GM21825 (cell line): ENCODE data around the gene HDAC4.

Source experiments
- ATAC-seq: cut with Tn5 transposase; IDR thresholded peaks from one replicate; pipeline ENCODE4 v1.9.1; 2021; ENCODE audit warnings: mild to moderate bottlenecking, moderate library complexity; ENCODE audit not compliant: unreplicated experiment

The HDAC4 gene

DNA sequence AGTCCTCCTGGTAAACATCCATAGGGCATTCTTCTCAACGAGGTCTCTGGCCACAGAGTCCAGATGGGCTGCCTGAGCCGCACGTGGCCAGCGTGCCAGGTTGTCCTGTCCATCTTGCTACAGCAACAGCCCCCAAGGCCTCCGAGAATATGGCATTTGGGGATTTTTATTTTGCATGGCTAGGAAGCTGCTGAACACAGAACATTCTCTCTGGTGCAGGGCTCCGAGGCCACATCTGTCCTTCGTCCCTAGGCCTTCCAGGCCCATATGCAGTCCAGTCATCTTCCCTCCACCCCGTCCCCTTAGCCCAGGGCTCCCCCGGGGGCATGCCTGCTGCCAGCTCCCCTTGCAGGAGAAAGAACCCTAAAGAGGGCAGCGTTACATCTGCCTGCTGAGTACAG lies 2.3 kb downstream of the HDAC4 start:
- no peak for ATAC-seq

DNA sequence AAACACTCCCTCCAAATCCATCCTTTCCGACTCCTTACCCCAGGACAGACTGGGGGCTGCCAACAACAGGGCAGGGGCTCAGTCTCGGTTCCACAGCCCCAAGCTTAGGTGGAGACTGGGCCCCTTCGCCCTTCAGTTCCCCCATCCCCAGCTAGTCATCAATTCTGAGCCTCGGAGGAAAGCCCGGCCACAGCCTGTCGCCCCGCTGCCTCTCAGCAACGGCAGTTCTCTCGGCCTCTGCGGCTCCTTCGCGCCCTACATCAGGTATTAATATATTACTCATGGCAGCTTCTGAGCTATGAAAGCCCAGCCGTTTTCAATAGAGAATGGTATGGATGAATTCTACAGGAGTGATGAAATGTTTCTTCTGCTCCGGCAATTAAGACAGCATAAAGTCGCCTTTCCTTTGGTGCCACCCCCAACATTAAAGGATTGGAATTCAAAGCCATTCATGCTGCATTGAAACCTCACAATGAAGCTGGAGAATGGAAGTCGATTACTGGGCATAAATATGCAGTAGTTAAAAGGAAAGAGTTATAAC lies 2.8 kb downstream of the HDAC4 start:
- no peak for ATAC-seq

DNA sequence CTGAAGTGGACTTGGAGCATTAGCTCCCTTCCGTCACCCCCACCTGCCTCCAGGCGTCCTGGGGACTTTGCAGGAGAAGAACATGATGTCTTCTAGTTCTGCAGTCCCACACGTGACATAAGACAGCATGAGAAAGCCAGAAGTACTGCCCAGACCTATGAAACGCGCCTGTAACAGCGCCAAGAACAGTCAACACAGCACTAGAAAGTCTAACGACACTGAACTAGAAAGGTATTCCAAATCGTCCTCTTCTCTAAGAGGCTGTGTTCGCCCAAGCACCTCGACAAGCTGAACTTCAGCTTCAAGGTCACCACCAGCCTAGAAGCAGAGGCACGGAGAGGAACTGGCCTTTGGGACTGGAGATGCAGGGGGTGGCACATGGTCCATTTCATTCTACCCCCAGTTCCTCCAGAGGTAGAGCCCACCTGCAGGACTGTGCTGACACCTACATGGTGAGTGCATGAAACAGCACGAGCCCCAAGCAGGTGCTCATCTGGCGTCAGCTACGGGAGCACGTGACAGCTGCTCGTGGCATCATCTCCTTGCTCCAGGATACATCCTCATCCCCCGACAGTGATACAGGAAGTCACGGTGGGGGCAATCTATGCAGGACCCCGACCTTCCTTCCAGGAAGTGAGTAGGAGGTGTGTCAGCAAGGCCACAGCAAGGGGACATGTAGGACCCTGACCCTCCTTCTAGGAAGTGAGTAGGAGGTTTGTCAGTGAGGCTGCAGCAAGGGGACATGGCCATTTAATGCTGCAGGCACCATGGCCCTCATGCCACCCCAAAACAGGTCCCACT lies 3.7 kb downstream of the HDAC4 start:
- no peak for ATAC-seq

DNA sequence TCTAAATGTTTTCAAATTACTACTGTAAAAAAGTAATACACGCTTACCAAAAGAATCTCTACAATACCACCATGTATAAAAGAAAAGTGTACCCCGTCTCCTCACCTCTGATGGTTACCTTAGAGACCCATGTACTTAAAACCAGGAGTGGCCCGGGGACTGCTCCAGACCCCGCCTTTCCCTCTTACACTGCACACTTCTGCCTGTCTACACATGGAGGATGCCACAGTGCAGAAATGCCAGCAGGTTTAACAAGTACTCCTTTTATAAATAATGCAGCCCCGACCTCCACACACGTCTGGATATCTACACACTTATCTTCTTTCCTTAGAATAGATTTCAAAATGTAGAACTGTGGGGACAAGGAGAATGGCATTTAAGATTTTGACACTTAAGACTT lies 5.3 kb downstream of the HDAC4 start:
- ATAC-seq = no peak

DNA sequence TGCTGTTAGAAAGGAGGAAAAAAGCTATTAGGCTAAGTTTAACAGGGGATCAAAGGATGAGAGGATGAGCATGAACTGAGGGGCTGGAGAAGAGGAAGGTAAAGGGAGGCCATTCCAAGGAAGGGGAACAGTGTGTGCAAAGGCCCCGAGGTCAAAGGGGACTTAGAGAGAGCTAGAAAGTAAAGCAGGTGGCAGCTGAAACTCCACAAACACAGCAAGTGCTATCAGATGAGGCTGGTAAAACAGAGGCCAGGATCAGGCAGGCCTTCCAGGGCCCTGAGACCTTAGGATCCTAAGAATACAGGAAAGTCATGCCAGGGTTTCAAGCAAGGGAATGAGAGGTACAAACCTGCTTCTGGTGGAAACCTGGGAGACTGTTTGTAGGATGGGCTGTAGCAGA lies 5.8 kb downstream of the HDAC4 start:
- no peak for ATAC-seq

DNA sequence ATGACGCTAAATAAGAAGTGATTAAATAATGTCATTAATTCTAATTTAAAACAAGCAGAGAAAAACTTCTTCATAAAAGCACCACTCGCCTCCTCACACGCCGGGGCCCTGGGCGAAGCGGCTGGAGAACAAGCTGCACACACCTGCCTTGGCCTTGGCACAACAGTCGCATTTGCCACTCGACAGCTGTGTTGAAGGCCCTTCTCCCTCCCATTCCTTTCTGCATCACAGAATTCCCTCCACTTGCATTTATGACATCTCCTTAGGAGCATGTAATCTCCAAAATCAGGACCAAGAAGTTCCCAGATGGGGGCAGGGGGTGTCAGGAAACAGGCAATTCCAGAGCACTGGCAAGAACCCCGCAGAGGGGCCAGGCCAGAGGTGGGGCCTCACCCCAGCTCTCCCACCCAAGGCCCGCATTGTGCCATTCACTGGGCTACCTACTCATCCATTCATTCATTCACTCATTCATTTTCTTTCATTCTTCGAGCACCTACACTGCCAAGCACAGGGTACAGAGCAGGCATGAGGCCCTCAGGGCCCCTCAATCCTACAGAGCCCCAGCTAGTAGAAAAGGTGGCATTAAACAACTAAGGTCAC lies 6.4 kb downstream of the HDAC4 start:
- no peak for ATAC-seq

DNA sequence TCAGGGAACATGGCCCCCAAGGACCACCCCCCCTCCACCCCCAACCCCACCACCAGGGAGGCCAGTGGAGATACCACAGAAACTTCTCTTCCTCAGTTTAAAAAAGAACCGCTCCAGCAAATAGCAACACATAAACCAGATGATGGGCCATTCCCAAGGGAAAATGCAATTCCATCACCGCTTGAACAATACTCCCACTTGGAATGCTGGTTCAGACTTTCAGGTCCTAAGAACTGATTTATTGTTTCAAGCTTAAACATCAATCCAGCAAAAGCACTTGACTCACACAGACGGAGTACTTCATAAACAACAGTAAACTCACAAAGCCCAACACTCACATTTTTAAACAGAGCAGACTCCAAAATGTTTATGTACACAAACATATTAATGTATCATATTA lies 6.9 kb downstream of the HDAC4 start:
- no peak for ATAC-seq

DNA sequence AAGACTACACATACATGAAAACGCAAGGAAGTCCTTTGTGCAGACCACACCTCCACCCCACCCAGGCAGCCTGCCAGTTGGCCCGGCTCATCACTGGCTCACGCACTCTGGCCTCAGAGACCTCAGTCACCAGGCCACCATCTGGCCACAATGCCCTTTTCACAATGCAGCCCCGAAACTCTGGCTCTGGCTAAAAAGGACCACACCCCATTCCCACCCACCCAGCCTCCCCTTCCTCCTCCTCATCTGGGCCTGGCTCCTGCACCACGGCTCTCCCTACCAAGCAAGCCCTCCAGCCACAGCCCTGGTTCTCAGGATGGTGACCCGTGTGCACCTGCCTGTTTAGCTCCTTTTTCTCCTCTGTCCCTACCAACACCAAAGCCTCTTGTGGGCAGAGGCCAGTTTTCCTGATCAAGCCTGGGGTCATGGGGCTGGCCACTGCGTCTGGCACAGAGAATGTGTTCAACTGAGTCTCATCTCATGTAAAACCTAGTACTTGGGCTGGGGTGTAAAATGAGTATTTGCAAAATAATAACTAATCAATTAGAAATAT lies 7.4 kb downstream of the HDAC4 start:
- ATAC-seq = no peak

DNA sequence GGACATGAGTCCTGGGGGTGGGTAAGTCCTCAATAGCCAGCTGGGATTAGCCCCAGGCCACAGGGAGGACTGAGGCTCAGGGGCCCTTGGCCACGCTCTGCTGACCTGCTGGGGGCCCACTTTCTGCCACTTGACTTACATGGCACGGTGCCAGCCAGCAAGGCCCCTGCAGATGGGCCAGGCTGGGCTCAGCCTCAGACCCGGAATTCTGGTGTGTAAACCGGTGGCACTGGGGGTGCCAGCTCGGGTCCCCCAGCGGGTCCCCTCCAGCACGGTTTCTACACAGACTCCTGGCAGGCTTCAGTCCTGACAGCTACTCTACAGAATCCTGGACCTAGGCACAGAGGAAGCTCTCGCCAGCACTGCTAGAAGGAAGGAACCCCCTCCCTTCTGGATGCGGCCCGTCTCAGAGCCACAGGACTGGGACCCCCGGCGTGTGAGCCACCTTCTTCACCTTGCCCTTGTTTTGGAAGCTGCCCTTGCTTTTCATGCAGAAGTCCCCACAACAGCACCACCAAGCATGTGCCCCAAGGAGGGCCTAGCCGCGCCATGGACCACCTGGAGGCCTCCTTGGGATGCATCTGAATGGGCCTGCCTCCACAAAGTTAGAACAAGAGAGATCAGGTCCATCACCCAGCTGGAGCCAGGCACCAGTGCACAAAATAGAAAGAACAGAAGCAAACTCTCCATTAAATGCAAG lies 8.0 kb downstream of the HDAC4 start:
- ATAC-seq = no peak

DNA sequence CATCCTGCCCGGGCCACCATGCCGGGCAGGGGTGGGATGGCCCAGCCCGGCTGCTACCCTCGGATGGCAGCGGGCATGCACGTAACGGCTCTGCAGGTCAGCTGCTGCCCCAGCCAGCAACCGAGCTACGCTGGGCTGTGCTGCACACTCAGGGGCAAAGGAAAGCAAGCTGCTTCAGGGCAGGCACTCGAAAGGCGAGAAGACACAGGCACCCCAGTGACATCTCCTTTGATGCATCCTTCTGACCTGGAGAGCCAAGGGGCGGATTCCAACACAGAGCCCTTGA lies 8.8 kb downstream of the HDAC4 start:
- no peak for ATAC-seq

DNA sequence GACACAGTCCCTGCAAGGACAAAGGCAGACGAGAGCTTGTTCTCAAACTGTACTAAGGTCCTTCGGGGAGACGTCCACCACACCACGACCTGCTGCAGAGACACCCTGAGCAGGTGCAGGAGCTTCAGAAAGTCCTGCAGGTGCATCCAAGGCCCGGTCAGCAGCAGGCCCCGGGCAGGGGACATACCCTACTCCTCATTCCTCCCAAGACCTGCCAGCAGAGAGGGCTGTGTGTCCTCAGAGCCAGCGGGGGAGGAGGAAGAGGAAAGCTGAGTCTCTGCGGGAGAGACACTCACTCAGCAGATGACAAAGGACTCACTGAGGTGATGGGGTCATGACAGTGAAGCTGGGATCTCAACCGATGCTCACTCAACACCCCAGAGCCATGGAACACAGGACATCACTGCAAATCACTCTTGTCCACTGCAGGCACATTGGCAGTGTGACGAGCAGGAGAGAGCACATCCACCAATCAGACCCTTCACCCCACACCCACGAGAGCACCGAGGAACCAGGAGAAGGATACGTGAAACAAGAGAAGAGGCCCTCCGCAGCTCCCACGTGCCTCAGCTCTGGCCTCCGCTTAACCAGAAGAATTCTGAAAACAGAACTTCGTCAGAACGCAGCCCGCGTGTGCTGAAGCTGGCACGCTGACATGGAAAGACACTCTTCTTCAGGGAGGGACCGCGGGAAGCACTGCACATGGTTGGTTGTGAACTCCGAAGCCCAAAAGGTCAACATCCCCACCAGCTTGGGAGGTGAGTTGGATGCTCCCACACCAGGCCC lies 9.3 kb downstream of the HDAC4 start:
- no peak for ATAC-seq

DNA sequence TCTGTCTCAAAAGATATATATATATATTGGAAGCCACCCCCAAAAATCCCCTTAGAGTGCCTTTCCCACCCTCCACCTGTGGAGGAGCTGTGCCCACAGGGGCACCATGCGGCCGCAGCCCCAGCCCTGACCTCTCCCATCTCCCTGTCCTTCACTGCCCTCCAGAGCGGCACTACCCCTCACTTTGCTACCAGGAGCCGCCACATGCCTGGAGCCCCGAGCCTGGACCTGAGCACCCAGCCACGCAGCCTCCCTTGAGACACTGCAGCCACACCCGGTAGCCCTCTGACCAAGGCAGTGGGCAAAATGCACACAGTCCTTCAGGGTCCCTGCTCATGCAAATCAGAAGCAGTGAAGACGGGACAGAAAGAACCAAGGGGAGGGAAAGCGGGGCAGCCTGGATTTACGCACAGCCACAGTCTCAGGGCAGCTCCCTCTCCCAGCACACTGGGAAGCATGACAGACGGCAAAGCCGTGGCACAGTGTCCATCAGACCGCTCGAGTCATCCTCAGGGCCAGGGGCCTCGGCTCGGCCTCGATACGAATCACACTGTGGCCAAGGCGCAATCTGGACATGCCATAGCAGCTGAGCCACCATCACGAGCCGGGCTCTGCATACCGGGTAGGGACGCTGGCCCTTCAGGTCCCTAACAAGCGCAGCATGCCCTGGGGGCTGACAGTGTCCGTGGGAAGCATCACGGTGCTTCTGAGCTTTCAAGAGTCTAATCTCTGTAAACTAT lies 10.1 kb downstream of the HDAC4 start:
- no peak for ATAC-seq

DNA sequence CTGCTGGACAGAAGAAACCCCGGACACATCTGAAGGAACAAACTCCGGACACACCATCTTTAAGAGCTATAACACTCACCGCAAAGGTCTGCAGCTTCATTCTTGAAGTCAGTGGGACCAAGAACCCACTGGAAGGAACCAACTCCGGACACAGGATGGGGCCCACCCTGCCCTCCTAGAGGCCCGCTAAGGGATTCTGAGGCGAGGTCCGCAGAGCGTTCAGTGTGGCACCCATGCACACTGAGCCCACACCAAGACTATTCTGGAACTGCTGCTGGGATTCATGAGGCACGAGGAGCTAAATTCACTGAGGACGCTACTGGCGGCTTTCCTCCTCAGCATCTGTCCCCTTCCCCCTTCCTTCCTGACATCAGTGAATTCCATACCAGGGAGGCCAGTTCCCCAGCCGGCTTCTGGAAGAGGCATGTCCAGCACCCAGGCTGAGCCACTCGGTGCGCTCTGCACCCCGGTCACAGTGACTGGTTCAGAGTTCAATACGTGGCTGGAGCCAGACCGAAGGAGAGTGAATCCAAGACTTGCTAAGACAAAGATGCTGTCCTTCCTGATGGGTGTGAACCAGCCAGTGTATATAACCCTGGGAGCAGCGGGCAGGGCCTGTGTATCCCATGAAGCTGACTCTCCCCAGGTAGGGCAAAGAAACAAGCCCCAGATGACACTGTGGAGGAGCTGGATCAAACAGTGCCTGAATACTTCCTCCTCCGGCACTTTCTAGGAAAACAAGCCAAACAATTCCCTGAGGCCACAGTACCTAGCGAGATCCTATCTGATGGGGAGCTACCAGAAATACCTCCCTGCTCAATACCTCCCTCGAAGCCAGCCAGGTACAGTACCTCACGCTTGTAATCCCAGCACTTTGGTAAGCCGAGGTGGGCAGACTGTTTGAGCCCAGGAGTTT lies 11.1 kb downstream of the HDAC4 start:
- ATAC-seq = no peak

DNA sequence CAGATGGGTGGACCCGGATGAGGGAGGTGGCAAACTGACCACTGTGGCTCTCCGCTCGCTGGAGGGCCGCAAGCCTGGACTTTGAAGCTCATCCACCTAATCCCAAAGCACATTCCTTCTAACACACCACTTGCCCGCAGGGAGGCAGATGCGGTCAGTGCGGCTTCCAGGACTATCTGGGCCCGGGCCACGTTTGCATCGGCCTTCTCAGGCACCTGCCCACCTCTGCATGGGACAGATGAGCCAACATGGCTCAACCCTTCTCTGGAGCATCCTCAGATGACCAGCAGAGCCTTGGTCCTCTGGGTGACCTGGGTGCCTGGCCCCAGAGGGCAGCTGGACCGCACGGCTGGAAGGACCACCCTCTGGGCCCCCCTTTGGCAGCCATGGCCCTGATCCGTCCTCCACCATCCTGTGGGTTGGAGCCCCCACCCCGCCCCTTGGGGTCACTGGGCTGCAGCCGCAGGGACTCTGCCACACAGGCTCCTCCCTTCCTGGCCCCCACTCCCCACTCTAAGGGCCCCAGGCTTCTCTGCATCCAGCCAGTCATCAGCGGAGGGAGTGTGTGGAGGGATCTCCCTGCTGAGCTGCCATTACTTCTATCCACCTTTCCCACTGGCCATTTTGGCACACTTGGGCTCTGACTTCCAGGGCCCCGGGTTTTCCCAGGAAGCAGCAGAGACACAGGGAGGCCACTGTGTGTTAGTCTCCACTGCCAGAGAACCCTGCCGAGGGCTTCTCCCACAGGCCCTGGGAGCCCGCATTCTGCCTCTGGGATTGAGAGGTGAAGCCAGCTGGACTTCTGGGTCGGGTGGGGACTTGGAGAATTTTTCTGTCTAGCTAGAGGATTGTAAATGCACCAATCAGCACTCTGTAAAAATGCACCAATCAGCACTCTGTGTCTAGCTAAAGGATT lies 12.3 kb downstream of the HDAC4 start:
- no peak for ATAC-seq

DNA sequence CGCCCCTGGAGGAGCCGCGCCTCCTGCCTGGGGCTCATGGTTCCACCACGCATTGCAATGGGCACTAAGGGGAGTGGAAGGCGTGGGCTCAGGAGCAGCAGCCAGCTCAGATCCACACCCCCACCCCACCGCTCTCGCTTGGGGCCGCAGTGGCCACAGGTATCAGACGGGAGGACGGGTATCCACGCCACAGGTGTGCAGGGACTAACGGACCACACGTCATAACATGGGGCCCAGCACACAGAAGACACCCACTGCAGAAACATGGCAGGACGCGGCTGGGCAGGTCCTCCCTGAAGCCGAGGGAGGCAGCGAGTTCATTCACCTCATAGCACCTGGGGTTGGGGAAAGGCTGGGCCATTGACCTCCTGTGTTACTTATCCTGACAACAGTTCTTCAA lies 13.0 kb downstream of the HDAC4 start:
- no peak for ATAC-seq

DNA sequence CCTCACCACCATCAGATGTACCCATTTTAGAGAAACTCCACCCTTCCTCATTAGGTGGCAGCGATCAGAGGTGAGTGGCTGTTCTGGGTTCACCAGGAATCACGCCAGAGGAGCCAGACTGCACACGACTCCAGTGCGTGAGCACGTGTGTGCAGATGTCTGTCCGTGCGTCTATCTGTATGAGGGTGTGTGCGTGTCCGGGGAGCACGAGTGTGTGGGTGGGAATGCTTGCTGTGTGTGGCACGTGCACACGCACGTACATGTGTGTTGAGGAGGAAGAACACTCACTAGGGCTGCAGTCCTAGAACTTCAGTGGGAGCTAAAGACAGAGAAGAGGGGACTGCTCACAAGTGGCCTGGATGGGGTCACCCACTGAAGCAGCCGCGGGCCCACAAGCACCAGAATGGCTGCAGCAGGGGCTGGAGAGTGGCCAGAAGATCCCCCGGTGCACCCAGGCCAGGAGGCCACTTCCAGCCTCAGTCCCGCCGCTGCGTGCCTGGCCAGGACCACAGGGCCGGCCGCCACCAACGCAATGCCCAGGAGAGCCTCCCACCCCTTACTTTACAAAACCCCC lies 13.9 kb downstream of the HDAC4 start:
- ATAC-seq = no peak

DNA sequence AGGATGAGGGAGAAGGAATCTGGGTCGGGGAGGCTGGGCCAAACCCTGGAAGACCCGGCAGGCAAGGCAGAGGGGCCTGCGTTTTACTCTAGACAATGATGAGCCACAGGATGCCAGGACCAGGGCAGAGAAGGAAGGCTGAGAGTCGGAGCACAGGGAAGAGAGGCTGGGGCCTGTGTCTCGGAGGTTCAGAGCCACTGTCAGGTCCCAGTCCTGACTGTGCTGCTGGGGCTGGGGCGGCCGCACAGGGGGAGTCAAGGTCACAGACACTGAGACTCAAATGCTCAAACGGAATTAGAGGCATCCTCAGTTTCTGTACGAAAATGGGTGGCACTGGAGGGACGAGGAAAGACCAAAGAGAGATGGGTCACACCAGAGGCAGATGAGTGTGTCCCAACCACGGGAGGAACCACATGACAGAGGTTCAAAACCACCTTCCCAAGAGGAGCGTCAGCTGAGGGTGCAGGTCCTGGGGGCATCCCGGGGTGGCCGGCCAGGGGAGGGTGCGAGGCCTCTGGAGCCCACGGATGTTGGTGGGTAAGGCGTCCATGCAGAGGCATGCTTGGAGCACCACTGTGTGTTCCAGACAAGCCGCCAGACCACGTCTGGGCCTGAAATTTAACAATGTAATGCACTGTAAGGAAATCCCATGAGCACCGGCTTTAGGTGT lies 14.7 kb downstream of the HDAC4 start:
- ATAC-seq = no peak
